Effector memory CD4-positive, alpha-beta T cell (primary cell): ENCODE data around the gene ATP1A3.

Source experiments
- DNase-seq, 3 donors: peaks; one replicate each; pipeline ENCODE4 v3.0.0-alpha.2; 2020
- H3K27ac ChIP-seq: 2 replicates; pipeline ENCODE4 v1.7.0; 2013; ENCODE audit warnings: mild to moderate bottlenecking, low read length, moderate library complexity; ENCODE audit not compliant: insufficient read depth, poor library complexity, severe bottlenecking
- H3K27me3 ChIP-seq: replicated peaks from 2 replicates; pipeline ENCODE4 v1.7.0; 2013; ENCODE audit warnings: mild to moderate bottlenecking, low read length; ENCODE audit not compliant: insufficient read depth, control insufficient read depth, poor library complexity, severe bottlenecking
- H3K36me3 ChIP-seq: 2 replicates; pipeline ENCODE4 v1.7.0; 2013; ENCODE audit warnings: mild to moderate bottlenecking, low read length, moderate library complexity; ENCODE audit not compliant: control insufficient read depth, insufficient read depth
- H3K4me1 ChIP-seq: 2 replicates; pipeline ENCODE4 v1.7.0; 2013; ENCODE audit warnings: low read length, mild to moderate bottlenecking; ENCODE audit not compliant: control insufficient read depth, insufficient read depth, poor library complexity, severe bottlenecking
- H3K4me3 ChIP-seq: 2 replicates; pipeline ENCODE4 v1.7.0; 2013; ENCODE audit warnings: low read length, low read depth, mild to moderate bottlenecking; ENCODE audit not compliant: insufficient read depth, poor library complexity, severe bottlenecking
- H3K9me3 ChIP-seq: 2 replicates; pipeline ENCODE4 v1.7.0; 2013; ENCODE audit warnings: mild to moderate bottlenecking, low read length, moderate library complexity; ENCODE audit not compliant: control insufficient read depth

Gene ATP1A3

DNA sequence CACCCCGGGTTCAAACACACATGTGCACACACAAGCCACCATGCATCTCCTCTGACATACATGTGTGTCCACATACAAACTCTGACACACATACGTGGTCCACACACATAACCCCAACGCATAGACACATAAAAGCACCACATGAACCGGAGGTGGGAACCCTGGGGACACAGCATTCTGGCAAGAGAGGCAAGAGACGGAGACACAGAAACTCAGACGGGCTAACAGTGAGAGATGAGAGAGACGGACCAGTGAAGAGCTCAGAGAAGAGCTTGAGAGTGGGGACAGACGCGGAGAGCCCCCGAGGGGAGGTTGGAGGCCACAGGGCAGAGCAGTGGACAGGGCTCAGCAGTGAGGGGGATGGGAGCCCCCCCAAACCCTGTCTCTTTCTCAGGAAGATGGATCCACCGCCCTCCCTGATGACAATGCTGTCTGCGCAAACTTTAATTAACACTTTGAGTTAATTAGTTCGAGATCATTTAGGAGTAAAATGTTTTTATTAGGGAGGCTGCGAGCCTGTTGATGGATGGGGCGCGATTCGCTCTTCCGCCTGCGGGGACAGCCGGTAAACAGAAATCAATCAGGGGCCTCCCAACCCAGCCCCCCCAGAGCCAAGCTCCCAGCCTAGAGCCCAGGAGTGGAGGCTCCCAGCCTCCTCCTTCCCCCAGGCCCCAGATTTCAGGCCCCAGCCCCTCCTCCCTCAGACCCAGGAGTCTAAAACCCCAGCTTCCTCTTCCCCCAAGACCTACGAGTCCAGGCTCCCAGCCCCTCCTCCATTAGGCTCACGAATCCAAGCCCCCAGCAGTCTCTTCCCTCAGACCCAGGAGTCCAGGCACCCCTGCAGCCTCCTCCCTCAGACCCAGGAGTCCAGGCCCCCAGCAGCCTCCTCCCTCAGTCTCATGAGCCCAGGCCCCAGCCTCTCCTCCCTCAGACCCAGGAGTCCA is 56.2 kb downstream of the ATP1A3 start:
- Histone ChIP-seq H3K27me3 (no peaks in the 10 kb centered on the region), H3K36me3 (no peaks in the 10 kb centered on the region), H3K4me1 (peaks cover 25% of the 10 kb centered on the region), H3K9me3 (no peaks in the 10 kb centered on the region), H3K4me3 (no peak overlapping the region), H3K27ac (no peak overlapping the region)
- DNase-seq = no peak

DNA sequence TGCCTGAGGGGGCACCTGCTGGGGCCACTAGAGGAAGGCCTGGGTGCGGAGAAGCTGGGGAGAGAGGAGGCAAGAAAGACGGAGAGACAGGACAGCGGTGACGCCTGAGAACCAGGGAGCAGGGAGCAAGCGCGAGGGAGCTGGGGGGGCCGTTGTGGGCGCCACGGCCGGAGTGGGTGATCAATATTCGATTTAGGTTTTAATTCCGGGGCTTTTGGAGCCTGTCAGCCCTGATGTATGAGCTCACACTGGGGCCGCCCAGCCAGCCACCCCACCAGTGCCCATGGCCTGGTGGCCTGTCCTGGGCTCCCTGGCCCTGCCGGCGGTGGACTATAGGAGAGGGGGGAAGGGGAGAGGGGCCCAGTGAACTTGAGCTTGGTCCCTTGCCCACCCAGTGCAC is 57.1 kb downstream of the ATP1A3 start:
- H3K9me3 ChIP-seq = no peaks in the 10 kb centered on the region
- no peak overlapping the region for H3K4me3 ChIP-seq
- DNase-seq = no peak
- H3K36me3 ChIP-seq = no peaks in the 10 kb centered on the region
- peaks cover 25% of the 10 kb centered on the region for H3K4me1 ChIP-seq
- no peaks in the 10 kb centered on the region for H3K27me3 ChIP-seq
- no peak overlapping the region for H3K27ac ChIP-seq

DNA sequence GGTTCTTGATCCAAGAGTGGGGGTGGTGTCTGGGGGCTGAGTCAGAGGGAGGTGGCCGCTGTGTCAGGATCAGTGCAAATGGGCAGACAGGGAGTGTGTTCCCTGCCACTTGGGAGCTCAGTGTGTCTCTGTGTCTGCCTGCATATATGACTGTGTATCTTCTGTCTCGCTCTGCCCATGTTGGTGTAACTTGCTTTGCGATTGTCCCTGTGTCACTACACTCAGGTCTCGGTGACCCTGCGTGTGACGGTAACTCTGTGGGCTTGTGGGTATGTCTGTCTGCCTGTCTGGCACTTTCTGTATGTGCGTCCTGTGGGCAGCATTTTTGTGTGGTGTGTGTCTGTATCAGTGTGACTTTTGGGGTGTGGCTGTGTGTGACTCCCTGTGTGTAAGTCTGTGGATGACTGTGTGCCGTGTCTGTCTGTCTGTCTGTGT is 57.6 kb downstream of the ATP1A3 start:
- DNase-seq = peak in 2 of 3 donors; percentile 49 to 57
- Histone ChIP-seq H3K27me3 (no peaks in the 10 kb centered on the region), H3K36me3 (no peaks in the 10 kb centered on the region), H3K9me3 (no peaks in the 10 kb centered on the region), H3K4me1 (peaks cover 25% of the 10 kb centered on the region), H3K4me3 (no peak overlapping the region), H3K27ac (no peak overlapping the region)

DNA sequence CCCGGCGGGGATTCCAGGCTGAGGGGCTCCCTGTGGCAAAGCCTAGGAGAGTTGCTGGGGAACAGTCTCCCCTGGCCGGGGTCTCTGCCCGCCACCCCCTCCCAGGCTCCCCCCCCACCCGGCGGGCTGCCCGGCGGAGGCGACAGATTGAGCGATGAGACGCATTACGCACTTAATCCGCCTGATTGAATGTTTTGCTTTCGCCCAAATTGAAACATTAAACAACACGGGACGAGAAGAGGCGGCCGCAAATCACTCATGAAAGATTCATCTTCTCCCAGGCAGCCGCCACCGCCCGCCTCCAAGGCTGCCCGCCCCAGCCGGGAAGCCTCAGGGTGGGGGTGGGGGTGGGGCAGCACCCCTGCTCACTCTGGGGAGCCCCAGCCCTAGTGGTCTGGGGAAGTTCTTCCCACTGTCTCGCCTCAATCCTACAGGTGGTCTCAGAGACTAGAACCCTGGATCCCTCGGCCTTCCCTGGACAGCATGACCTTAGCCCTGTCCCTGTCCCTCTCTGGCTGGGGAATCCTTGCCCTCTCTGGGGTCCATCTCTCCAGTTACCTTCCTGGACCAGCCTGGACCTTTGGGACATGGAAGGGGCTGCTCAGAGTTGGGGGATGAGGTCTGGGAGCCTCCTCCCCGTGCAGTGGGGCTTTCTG is 58.1 kb downstream of the ATP1A3 start:
- DNase-seq = no peak
- no peaks in the 10 kb centered on the region for H3K36me3 ChIP-seq
- no peak overlapping the region for H3K4me3 ChIP-seq
- H3K27ac ChIP-seq = no peak overlapping the region
- H3K4me1 ChIP-seq = peaks cover 22% of the 10 kb centered on the region
- H3K27me3 ChIP-seq = no peaks in the 10 kb centered on the region
- no peaks in the 10 kb centered on the region for H3K9me3 ChIP-seq

DNA sequence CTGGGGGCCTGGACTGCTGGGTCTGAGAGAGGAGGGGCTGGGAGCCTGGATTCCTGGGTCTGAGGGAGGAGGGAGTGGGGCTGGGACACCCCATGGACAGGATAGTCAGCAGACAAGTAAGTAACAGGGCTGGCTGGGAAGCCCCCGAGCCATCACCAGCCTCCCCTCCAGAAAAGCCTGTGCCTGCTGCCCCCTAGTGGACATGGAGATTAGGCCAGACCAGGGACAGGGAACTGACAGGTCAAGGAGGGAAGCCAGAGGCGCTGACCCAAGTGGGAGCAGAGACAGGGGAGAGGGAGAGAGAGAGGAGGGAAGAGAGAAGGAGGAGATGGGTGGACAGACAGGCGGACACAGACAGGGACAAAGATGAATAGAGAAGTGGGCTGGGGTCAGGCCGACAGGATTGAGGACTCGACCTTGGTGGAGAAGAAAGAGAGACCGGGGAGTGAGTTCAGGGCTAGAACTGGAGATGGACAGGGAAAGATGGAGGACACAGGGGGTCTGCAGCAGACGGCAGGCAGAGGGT is 59.1 kb downstream of the ATP1A3 start:
- DNase-seq = peak; percentile 51 to 70 (median 62)

DNA sequence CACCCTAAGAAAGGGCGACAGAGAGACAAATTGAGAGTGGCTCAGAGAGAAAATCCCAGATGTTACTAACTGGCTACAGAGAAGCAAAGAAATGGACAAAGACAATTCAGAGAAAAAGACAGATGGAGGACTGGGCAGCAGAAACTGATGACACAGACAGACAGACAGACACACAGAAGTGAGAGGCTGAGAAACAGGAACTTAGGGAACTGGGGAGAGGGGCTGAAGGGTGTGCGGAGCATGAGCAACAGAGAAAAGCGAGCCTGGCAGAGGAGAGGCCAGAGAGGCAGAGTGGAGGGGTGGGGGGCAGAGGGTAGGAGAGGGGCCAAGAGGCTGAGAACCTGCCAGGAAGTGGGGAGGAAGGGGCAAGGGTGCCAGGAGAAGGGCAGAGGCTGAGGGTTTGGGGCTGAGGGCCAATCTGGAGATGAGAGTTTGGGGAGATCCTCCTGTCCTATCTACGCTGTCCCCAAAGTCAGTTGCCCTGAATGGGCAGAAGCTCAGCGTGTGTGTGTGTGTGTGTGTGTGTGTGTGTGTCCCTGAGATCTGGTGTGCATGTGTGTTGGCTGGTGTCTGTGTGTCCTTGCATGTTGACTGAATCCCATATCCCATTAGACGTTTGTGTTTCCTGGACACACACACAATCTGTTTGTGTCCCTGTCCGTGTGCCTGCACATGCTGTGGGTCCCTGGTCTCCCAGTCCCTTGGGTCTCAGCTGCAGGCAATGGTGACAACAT is 60.2 kb downstream of the ATP1A3 start:
- H3K4me3 ChIP-seq = no peak overlapping the region
- H3K27me3 ChIP-seq = no peaks in the 10 kb centered on the region
- no peaks in the 10 kb centered on the region for H3K9me3 ChIP-seq
- H3K4me1 ChIP-seq = peaks cover 22% of the 10 kb centered on the region
- H3K27ac ChIP-seq = peak overlapping the region; percentile 45
- H3K36me3 ChIP-seq = no peaks in the 10 kb centered on the region
- DNase-seq = no peak

More for the DNA sequence above, 59.1 kb downstream of the ATP1A3 start:
- peak overlapping the region; percentile 45 for H3K27ac ChIP-seq
- no peaks in the 10 kb centered on the region for H3K27me3 ChIP-seq
- peaks cover 17% of the 10 kb centered on the region for H3K4me1 ChIP-seq
- no peaks in the 10 kb centered on the region for H3K36me3 ChIP-seq
- no peaks in the 10 kb centered on the region for H3K9me3 ChIP-seq
- H3K4me3 ChIP-seq = no peak overlapping the region

DNA sequence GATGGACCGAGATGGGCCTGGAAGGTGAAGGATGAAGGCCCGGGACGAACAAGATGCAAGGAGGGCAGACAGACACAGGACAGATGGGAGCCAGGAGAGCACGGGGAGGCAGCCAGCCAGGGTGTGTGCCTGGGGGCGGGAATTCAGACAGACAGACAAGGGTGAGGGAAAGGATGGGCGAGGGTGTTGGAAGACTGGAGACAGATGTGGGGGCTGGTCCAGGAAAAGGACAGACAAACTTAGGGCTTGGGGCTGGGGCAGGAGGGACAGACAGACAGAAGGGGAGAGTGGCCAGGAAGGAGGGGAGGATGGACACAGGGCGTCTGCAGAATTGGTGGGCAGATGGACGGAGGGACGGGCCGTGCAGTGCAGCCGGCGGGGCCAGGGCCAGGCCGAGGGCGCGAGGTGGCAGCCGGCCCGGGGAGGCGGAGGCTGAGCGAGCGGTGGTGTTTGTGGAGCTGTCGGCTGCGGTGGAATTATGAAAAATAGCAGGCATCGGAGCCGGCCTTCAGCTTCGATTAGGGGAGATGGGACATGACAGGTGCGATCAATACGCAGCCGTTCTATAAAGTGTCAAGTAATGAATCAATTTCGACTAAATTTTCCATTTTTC is 61.2 kb downstream of the ATP1A3 start:
- peaks cover 30% of the 10 kb centered on the region for H3K4me1 ChIP-seq
- no peak overlapping the region for H3K27ac ChIP-seq
- no peak overlapping the region for H3K4me3 ChIP-seq
- no peaks in the 10 kb centered on the region for H3K27me3 ChIP-seq
- H3K36me3 ChIP-seq = no peaks in the 10 kb centered on the region
- no peaks in the 10 kb centered on the region for H3K9me3 ChIP-seq
- DNase-seq = no peak

DNA sequence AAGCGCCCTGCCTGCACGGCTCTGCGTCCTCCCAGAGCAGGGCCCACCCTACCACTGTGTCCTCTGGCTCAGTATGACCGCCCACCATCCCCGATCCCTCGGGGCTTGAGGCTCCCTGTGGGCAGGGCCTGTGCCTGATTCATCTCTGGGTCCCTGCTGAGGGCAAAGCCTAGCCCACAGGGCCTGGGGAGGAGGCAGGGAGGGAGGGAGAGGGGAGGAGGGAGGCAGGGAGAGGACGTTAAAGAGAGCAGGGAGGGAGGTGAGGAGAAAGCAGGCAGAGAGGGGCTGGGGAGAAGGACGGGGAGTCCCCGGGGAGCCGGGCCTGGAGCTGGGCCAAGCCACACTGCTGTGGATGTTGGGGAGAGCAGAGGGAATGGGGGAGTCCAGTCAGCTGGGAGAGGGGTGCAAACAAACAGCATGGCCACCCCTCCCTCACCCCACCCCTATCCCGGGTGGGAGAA is 61.7 kb downstream of the ATP1A3 start:
- no peaks in the 10 kb centered on the region for H3K36me3 ChIP-seq
- no peak for DNase-seq
- H3K27me3 ChIP-seq = no peaks in the 10 kb centered on the region
- H3K9me3 ChIP-seq = no peaks in the 10 kb centered on the region
- no peak overlapping the region for H3K4me3 ChIP-seq
- no peak overlapping the region for H3K27ac ChIP-seq
- H3K4me1 ChIP-seq = peaks cover 35% of the 10 kb centered on the region

DNA sequence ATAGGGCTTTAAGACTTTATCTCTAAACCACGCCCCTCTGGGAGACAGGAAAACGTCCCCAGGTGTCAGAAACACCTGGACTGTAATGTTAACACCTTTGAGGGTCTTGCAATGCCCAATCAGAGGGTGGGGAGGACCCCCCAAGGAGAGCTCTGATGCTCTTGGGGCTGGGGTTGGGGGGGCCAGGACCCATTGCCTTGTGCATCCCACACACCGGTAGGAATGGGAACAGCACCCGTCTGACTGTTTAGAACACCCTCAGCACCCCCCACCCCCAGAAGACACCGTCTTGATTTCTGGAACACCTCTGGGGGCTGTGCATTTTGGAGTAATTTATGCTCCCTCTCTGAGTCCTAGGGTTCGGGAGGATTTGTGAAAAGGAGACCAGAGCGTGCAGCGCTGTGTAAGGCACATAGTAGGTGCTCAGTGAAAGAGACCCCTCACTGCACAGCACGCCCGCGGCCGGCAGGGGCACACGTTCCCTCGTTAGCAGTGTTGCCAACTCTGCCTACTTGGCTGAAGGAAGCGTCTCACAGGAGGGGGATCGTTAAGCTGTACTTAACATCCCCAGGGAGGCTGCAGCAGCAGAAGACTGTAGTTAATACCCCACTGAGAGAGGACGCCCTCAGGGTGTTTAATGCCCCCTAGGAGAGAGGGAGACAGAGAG is 63.0 kb downstream of the ATP1A3 start:
- no peak overlapping the region for H3K4me3 ChIP-seq
- peaks cover 31% of the 10 kb centered on the region for H3K4me1 ChIP-seq
- DNase-seq = no peak
- no peaks in the 10 kb centered on the region for H3K9me3 ChIP-seq
- H3K36me3 ChIP-seq = no peaks in the 10 kb centered on the region
- no peak overlapping the region for H3K27ac ChIP-seq
- no peaks in the 10 kb centered on the region for H3K27me3 ChIP-seq
